ENCODE data around the gene TMEM151A. TPM values are rescaled to one million over a fixed set of nuclear protein-coding genes. Genes with fewer than 3 reads are reported as not detected.

The TMEM151A gene
- total and polyA plus RNA-seq, 2 of the 4 experiments (the other 2 are of a cell fraction) = 0.03 TPM; not detected in 1

DNA sequence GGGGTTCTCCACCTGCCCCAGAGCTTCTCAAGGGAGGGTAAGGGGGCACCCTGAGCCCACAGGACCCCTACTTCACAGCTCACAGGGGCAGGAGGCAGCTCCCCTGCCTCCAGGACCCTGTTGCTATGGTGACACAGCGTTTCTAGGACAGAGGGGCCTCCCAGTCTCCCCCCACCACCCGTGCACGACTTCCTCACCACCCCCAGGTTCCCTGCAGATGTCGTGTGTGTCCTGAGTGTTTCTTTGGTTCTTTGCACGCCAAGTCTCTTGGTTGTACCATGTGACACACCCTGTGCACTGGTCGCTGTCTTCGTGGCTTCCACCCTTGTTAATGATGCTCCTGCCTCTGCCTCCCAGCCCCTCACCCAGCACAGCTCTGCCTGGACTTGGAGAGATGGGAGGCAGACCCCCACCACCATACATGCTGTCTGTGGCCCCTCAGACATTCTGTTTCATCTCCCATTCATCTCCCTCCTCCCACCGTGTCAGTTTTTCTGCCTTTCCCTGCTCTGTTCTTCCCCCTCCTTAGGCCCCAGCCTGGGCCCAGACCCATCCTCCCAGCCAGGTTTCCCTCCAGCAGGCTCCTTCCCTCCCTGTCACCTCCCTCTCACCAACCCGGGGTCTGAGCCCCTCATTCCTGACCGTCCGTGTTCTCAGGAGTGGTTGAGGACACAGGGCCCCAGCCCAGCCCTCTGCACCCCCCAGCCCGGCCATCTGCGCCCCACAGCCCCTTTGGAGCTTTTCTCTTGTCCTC is 47.7 kb upstream of the TMEM151A start:
- H3K27ac ChIP-seq (ENCODE audit: insufficient read depth, low read length) = no peak overlapping the region
- no peak overlapping the region for H3K56ac ChIP-seq (ENCODE audit: extremely low read depth, insufficient read depth, low read length)
- no peak overlapping the region for H3K4ac ChIP-seq (ENCODE audit: low read depth, low read length)
- no peaks in the 10 kb centered on the region for H3K9me1 ChIP-seq (ENCODE audit: insufficient read depth, low read length)
- ChIA-PET POLR2A (ENCODE audit: unreplicated experiment) (no interaction called here), CTCF (interaction anchor here (0.6 kb wide), 1 partner anchor 36 kb away, joined by 3 read pairs; no protein-coding TSS in a partner anchor)
- H3K27me3 ChIP-seq (ENCODE audit: control insufficient read depth, insufficient read depth, low read length) = no peaks in the 10 kb centered on the region
- no peak overlapping the region for H3K14ac ChIP-seq (replicated peaks; ENCODE audit: low read depth, low read length)
- no peaks in the 10 kb centered on the region for H4K20me1 ChIP-seq (ENCODE audit: insufficient read depth, low read length)
- TF ChIP-seq MXI1 (IDR thresholded peaks at IDR 0.05; ENCODE audit: borderline replicate concordance, low read depth, low read length) (no peak), RCOR1 (IDR thresholded peaks at IDR 0.05; ENCODE audit: insufficient replicate concordance, low read length) (no peak), CHD1 (IDR thresholded peaks at IDR 0.05; ENCODE audit: low read depth, low read length) (no peak), FOS (IDR thresholded peaks at IDR 0.05; ENCODE audit: low read depth, low read length) (no peak), NFE2L2 (IDR thresholded peaks at IDR 0.05; ENCODE audit: low read depth, low read length) (no peak), BHLHE40 (IDR thresholded peaks at IDR 0.05; ENCODE audit: low read depth, low read length) (no peak), RFX5 (IDR thresholded peaks at IDR 0.05; ENCODE audit: low read depth, low read length) (no peak)
- no peak overlapping the region for H2AK5ac ChIP-seq (ENCODE audit: low read depth, low read length)
- H4K91ac ChIP-seq (ENCODE audit: insufficient read depth, low read depth, low read length) = no peak overlapping the region
- peaks cover 45% of the 10 kb centered on the region for H3K36me3 ChIP-seq (ENCODE audit: control insufficient read depth, insufficient read depth, low read length)
- WGBS, 2 experiments (ENCODE audit: extremely low coverage in 2 of 2, insufficient read length in 1 of 2) = 72% methylated on average over 9 of the region's 13 CpGs; no CpG with 5 or more reads in 1 of the 2 experiments
- no peaks in the 10 kb centered on the region for H3K4me1 ChIP-seq (ENCODE audit: control insufficient read depth, insufficient read depth, low read length)
- DNase-seq (no peak), ATAC-seq (ENCODE audit: low read depth) (no peak)
- no peak overlapping the region for H2BK20ac ChIP-seq (ENCODE audit: low read depth, low read length)
- no peaks in the 10 kb centered on the region; a peak in 1 of 4 replicates for H3K79me1 ChIP-seq (ENCODE audit: low read depth in 1 of 2, low read length in 2 of 2)
- H3K4me2 ChIP-seq (ENCODE audit: low read depth, low read length) = no peak overlapping the region
- no peak overlapping the region for H3K18ac ChIP-seq (ENCODE audit: low read depth, low read length)
- H2BK5ac ChIP-seq (ENCODE audit: low read depth, low read length, poor library complexity, severe bottlenecking) = no peak overlapping the region
- H2BK15ac ChIP-seq (ENCODE audit: low read depth, low read length) = no peak overlapping the region
- no peaks in the 10 kb centered on the region for H3K9me3 ChIP-seq (ENCODE audit: control insufficient read depth, insufficient read depth, low read length)
- no peak overlapping the region for H4K8ac ChIP-seq (ENCODE audit: low read depth in 2 of 2, low read length in 2 of 2)
- no peak overlapping the region for H2AFZ ChIP-seq (replicated peaks; ENCODE audit: low read length, poor library complexity)
- in situ Hi-C loops (cut with MboI; ENCODE audit: low sequenced_read_pairs) (no loop called here), intact Hi-C loops (cut with micrococcal nuclease) (no loop called here), dilution Hi-C loops (cut with HindIII; ENCODE audit: low sequenced_read_pairs, unreplicated experiment) (no loop called here)
- no peak overlapping the region for H3K23ac ChIP-seq (ENCODE audit: low read depth, low read length)
- BruUV-seq (replicated peaks) = TSS peak; percentile 54
- no peak overlapping the region for H2BK120ac ChIP-seq (ENCODE audit: low read depth, low read length)
- H4K5ac ChIP-seq (ENCODE audit: low read depth, low read length) = no peak overlapping the region
- H3K9ac ChIP-seq (ENCODE audit: low read depth, low read length) = no peak overlapping the region
- peak overlapping the region; percentile 22 for H2AK9ac ChIP-seq (replicated peaks; ENCODE audit: low read depth, low read length, poor library complexity)
- no peak overlapping the region for H3K4me3 ChIP-seq (ENCODE audit: insufficient read depth, low read depth, low read length)

Data from IMR-90 (cell line).